HepG2 (cell line): ENCODE measurements around the gene HES7. TPM values are rescaled to one million over a fixed set of nuclear protein-coding genes. Genes with fewer than 3 reads are reported as not detected.

ENCODE experiments used
- ARNT ChIP-seq: fragments of 450-650 bp; IDR thresholded peaks from 2 replicates; pipeline ENCODE4 v1.6.1; 2017
- CEBPZ ChIP-seq: IDR thresholded peaks from 2 replicates; pipeline ENCODE4 v1.6.1; 2012; ENCODE audit warnings: low read length, improper control_type of control experiment
- CENPT ChIP-seq: sonication (generic); formaldehyde crosslinking; IDR thresholded peaks from 2 replicates; pipeline ENCODE4 v1.8.0; 2022; ENCODE audit warnings: low read depth, mild to moderate bottlenecking, moderate library complexity, missing genetic modification reagents
- DDIT3 ChIP-seq: sonication (generic); formaldehyde crosslinking; IDR thresholded peaks from 2 replicates; pipeline ENCODE4 v1.4.0; 2020; ENCODE audit warnings: mild to moderate bottlenecking, missing genetic modification reagents
- GTF3A ChIP-seq: sonication (generic); formaldehyde crosslinking; conservative IDR thresholded peaks from 2 replicates; pipeline ENCODE4 v1.4.0; 2020; ENCODE audit warnings: mild to moderate bottlenecking, missing genetic modification reagents
- HMGXB3 ChIP-seq: sonication (generic); formaldehyde crosslinking; IDR thresholded peaks from 2 replicates; pipeline ENCODE4 v1.4.0; 2020; ENCODE audit warnings: missing genetic modification reagents, borderline replicate concordance
- MBNL3 ChIP-seq: fragments of 250-450 bp; sonication (Bioruptor Pico); conservative IDR thresholded peaks from 2 replicates; pipeline ENCODE4 v1.8.0; 2022; ENCODE audit warnings: mild to moderate bottlenecking, inconsistent platforms
- NFIB ChIP-seq: sonication (generic); formaldehyde crosslinking; IDR thresholded peaks from 2 replicates; pipeline ENCODE4 v1.9.0; 2021; ENCODE audit warnings: missing genetic modification reagents, mild to moderate bottlenecking, borderline replicate concordance
- RARA ChIP-seq: IDR thresholded peaks from 2 replicates; pipeline ENCODE4 v1.6.1; 2016; ENCODE audit warnings: missing genetic modification reagents, missing compliant biosample characterization
- RBFOX2 ChIP-seq: fragments of 200-400 bp; formaldehyde crosslinking; IDR thresholded peaks from 2 replicates; pipeline ENCODE4 v1.6.1; 2017; ENCODE audit warnings: low read depth, mild to moderate bottlenecking, low read length
- TSC22D2 ChIP-seq: sonication (generic); formaldehyde crosslinking; IDR thresholded peaks from 2 replicates; pipeline ENCODE4 v1.5.1; 2020; ENCODE audit warnings: missing genetic modification reagents, mild to moderate bottlenecking, borderline replicate concordance
- ZNF510 ChIP-seq: sonication (generic); formaldehyde crosslinking; IDR thresholded peaks from 2 replicates; pipeline ENCODE4 v1.4.0; 2020; ENCODE audit warnings: low read depth, mild to moderate bottlenecking, missing genetic modification reagents
- ZNF646 ChIP-seq: sonication (generic); formaldehyde crosslinking; IDR thresholded peaks from 2 replicates; pipeline ENCODE4 v1.9.0; 2021; ENCODE audit warnings: mild to moderate bottlenecking, missing genetic modification reagents
- ZNF652 ChIP-seq: IDR thresholded peaks from 2 replicates; pipeline ENCODE4 v1.6.1; 2016; ENCODE audit warnings: low read depth, borderline replicate concordance
- polyA plus RNA-seq, 8 experiments: library from polyadenylated mRNA; depleted of rRNA in 3 of 8; stranded (reverse) in 7 of 8; unstranded in 1 of 8; fragments of >200 nt; fragmentation: Illumina TruSeq in 4 of 8; extraction: Trizol in 4 of 8; gene quantifications; 2 replicates each; pipeline versions ENCODE4 v1.2.1 to v1.2.3, GENCODE V29; 2011 to 2016; ENCODE audit warnings: low read depth in 4 of 8, missing spikeins in 1 of 8, mixed read lengths in 1 of 8; ENCODE audit not compliant: insufficient read depth in 1 of 8
- total RNA-seq, 5 experiments: library from RNA; depleted of rRNA; stranded (reverse); fragments of >200 nt; fragmentation: Illumina TruSeq; extraction: Trizol; gene quantifications; 2 replicates each; pipeline ENCODE4 v1.2.3, GENCODE V29; 2016; ENCODE audit warnings: low read depth in 1 of 5

The HES7 gene
- total and polyA plus RNA-seq, 2 of the 13 experiments (the other 11 are each of a cell fraction or from before 2014, with no cell fraction given) = not detected

- TF ChIP-seq NFIB (CRISPR knock-in tag) = no peak
- TF ChIP-seq MBNL3 (CRISPR knock-in tag) = no peak
- TF ChIP-seq TSC22D2 (CRISPR knock-in tag) = 0 out of 2 replicates have a peak, but pooled peaks have one; percentile 44
- 0 out of 2 replicates have a peak, but pooled peaks have one; percentile 44 for TF ChIP-seq RBFOX2
- TF ChIP-seq CEBPZ = no peak
- no peak for TF ChIP-seq RARA (CRISPR knock-in tag)
- TF ChIP-seq HMGXB3 = peak; percentile 53; the same call in 1 of the 2 replicates
- no peak for TF ChIP-seq GTF3A (CRISPR knock-in tag)
- no peak; the same call in 1 of the 2 replicates for TF ChIP-seq ZNF652
- no peak for TF ChIP-seq ARNT
- no peak for TF ChIP-seq DDIT3
- TF ChIP-seq CENPT (CRISPR knock-in tag) = no peak
- no peak for TF ChIP-seq ZNF510
- no peak for TF ChIP-seq ZNF646 (CRISPR knock-in tag)
Observed at GRCh38 chr17:8138672-8139371, 14.9 kb upstream of the HES7 start (continued).
